ENCODE data around the gene LRRN4. TPM values are rescaled to one million over a fixed set of nuclear protein-coding genes. Genes with fewer than 3 reads are reported as not detected.

The LRRN4 gene
- total RNA-seq, 1 experiment from 2014 or later: 0.10 TPM

DNA sequence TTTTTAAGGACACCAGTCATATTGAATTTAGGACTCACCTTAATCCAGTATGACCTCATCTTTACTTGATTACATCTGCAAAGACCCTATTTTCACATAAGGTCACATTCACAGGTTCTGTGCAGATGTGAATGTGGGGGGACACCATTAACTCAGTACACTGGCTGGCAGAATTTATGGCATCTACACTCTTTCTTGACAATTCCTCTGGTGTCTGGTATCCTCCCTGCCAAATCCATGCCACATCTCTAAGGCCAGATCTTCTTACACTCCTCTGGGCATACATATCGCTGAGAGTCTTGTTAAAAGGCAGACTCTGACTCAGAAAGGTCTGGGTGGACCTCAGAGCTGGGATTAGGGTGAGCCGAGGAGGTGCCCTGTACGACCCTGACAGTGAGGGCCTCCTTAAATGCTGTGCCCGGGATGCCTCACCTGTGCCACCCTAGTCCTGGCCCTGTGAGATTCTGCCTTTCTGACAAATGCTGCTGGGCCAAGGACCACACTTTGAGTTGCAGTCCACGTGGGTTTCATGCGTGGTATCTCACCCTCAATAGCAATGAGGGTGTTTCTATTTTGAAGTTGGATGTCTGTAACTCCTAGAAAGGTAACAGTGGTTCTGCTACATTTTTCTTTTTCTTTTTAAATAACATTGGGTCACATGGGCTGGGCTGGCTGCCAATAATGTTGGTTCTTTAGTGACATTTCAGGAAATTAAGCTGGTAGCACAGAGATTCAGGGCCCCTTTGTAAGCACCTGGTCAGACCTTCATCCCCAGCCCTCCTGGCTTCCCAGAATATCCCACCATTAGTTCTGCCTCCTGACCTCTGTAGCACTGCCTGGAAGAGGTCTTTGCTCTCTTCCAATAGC lies 17.2 kb upstream of the LRRN4 start (continued):
- TF ChIP-seq, protein P1, sequence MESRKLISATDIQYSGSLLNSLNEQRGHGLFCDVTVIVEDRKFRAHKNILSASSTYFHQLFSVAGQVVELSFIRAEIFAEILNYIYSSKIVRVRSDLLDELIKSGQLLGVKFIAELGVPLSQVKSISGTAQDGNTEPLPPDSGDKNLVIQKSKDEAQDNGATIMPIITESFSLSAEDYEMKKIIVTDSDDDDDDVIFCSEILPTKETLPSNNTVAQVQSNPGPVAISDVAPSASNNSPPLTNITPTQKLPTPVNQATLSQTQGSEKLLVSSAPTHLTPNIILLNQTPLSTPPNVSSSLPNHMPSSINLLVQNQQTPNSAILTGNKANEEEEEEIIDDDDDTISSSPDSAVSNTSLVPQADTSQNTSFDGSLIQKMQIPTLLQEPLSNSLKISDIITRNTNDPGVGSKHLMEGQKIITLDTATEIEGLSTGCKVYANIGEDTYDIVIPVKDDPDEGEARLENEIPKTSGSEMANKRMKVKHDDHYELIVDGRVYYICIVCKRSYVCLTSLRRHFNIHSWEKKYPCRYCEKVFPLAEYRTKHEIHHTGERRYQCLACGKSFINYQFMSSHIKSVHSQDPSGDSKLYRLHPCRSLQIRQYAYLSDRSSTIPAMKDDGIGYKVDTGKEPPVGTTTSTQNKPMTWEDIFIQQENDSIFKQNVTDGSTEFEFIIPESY (IDR thresholded peaks at IDR 0.05; ENCODE audit: extremely low read depth, insufficient replicate concordance, low read length): no peak
- TF ChIP-seq POLR2AphosphoS5 (IDR thresholded peaks at IDR 0.05; ENCODE audit: low read depth, low read length): no peak

DNA sequence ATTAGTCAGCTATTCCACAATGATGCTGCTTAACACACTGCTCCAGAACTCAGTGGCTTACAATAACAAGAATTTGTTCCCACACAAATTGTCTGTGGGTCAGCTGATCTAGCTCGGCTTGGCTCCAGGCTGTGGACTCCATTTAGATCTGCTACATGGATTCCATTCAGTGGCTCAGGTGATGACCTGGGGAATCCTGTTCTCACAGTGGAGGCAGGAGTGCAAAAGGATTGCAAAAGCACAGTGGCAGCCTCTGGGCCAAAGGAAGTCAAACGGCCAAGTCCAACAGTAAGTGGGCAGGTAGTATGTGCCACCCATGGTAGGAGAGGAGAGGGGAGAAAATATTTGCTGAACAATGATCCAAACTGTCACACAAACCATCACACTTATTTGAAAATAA lies 15.8 kb upstream of the LRRN4 start:
- Histone ChIP-seq H3K4me1 (ENCODE audit: control insufficient read depth in 1 of 2, insufficient read depth in 2 of 2, low read length in 2 of 2) (no peaks in the 10 kb centered on the region), H3K4me2 (ENCODE audit: low read length) (no peak overlapping the region), H3K9me2 (ENCODE audit: insufficient read depth) (no peaks in the 10 kb centered on the region), H3K9me3 (ENCODE audit: control insufficient read depth in 1 of 2, insufficient read depth in 1 of 2, low read depth in 1 of 2, low read length in 2 of 2) (no peaks in the 10 kb centered on the region), H3K27me3 (ENCODE audit: insufficient read depth, low read length) (no peaks in the 10 kb centered on the region), H2AFZ (ENCODE audit: low read depth, low read length, poor library complexity, severe bottlenecking) (no peak overlapping the region), H3K4me3 (replicated peaks in 1 of 2; ENCODE audit: low read depth in 1 of 2, low read length in 2 of 2) (no peak overlapping the region), H3K36me3 (ENCODE audit: control insufficient read depth in 1 of 2, insufficient read depth in 2 of 2, low read length in 2 of 2) (no peaks in the 10 kb centered on the region; a peak in 1 of 4 replicates), H3K79me2 (ENCODE audit: insufficient read depth, low read length) (no peaks in the 10 kb centered on the region), H4K20me1 (ENCODE audit: insufficient read depth) (no peaks in the 10 kb centered on the region), H3K9ac (ENCODE audit: low read length) (no peak overlapping the region), H3K27ac (ENCODE audit: low read depth, low read length) (no peak overlapping the region)
- ATAC-seq (no peak), DNase-seq (ENCODE audit: low read depth, low spot score) (no peak)
- TF ChIP-seq ELF1 (IDR thresholded peaks at IDR 0.05; ENCODE audit: borderline replicate concordance, low read depth) (no peak), FOSL1 (IDR thresholded peaks at IDR 0.05; ENCODE audit: low read depth) (no peak), EZH2phosphoT487 (IDR thresholded peaks at IDR 0.05; ENCODE audit: borderline replicate concordance) (no peak), TCF7L2 (IDR thresholded peaks at IDR 0.05; ENCODE audit: borderline replicate concordance, extremely low read depth, insufficient read depth, insufficient read length) (no peak), ZFX (IDR thresholded peaks at IDR 0.05) (no peak), SP1 (IDR thresholded peaks at IDR 0.05; ENCODE audit: low read depth) (no peak), POLR2A (IDR thresholded peaks at IDR 0.05; ENCODE audit: borderline replicate concordance, extremely low read depth, insufficient read depth, insufficient read length) (no peak)
- TF ChIP-seq, protein P2, sequence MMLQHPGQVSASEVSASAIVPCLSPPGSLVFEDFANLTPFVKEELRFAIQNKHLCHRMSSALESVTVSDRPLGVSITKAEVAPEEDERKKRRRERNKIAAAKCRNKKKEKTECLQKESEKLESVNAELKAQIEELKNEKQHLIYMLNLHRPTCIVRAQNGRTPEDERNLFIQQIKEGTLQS (IDR thresholded peaks at IDR 0.05): no peak
- TF ChIP-seq, protein P3, sequence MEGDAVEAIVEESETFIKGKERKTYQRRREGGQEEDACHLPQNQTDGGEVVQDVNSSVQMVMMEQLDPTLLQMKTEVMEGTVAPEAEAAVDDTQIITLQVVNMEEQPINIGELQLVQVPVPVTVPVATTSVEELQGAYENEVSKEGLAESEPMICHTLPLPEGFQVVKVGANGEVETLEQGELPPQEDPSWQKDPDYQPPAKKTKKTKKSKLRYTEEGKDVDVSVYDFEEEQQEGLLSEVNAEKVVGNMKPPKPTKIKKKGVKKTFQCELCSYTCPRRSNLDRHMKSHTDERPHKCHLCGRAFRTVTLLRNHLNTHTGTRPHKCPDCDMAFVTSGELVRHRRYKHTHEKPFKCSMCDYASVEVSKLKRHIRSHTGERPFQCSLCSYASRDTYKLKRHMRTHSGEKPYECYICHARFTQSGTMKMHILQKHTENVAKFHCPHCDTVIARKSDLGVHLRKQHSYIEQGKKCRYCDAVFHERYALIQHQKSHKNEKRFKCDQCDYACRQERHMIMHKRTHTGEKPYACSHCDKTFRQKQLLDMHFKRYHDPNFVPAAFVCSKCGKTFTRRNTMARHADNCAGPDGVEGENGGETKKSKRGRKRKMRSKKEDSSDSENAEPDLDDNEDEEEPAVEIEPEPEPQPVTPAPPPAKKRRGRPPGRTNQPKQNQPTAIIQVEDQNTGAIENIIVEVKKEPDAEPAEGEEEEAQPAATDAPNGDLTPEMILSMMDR (IDR thresholded peaks at IDR 0.05 in 2 of 3, conservative IDR thresholded peaks at IDR 0.05 in 1 of 3; ENCODE audit: borderline replicate concordance in 1 of 3, insufficient read depth in 1 of 3, low read depth in 2 of 3, low read length in 2 of 3): no peak
- TF ChIP-seq, protein P4, sequence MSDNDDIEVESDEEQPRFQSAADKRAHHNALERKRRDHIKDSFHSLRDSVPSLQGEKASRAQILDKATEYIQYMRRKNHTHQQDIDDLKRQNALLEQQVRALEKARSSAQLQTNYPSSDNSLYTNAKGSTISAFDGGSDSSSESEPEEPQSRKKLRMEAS (IDR thresholded peaks at IDR 0.05): no peak
- CTCF ChIA-PET: interaction anchor here (1.2 kb wide), 1 partner anchor 540 kb away, joined by 4 read pairs; no protein-coding TSS in a partner anchor
- RAD21 ChIA-PET (ENCODE audit: low non-redundant PET in 1 of 2, low total read pairs in 2 of 2, uncharacterized antibody in 2 of 2, unreplicated experiment in 2 of 2): no interaction called here
- no TSS peak for BruUV-seq (replicated peaks)
- intact Hi-C loops (cut with micrococcal nuclease): no loop called here
- POLR2A ChIA-PET: no interaction called here

Measured in HCT116 (cell line).